HG03354 (cell line): ENCODE results near the gene HOPX.
"Not testable (repeated sequence)": the region's sequence is repeated elsewhere in the genome, so short reads cannot be mapped to it uniquely, and the experiment has no call there.

Source experiments
- ATAC-seq: cut with Tn5 transposase; IDR thresholded peaks from one replicate; pipeline ENCODE4 v1.9.1; 2021; ENCODE audit warnings: mild to moderate bottlenecking; ENCODE audit not compliant: unreplicated experiment, poor library complexity, severe bottlenecking

The HOPX gene

GRCh38 chr4:56681158-56681852 is at the start of gene HOPX:
HOPX (minus strand) TSS chr4:56681296; CDS start chr4:56657816, 23,480 bp downstream.
- peak; percentile 62 for ATAC-seq

- ATAC-seq = no peak
Observed at GRCh38 chr4:56730097-56730496, 49.0 kb upstream of the HOPX start.

GRCh38 chr4:56728512-56728911 is 47.4 kb upstream of the HOPX start:
- no peak for ATAC-seq

GRCh38 chr4:56727150-56727549 is 46.1 kb upstream of the HOPX start:
- ATAC-seq = no peak

- ATAC-seq = not testable (repeated sequence)
Observed at GRCh38 chr4:56726593-56726992, 45.5 kb upstream of the HOPX start.

- no peak for ATAC-seq
Observed at GRCh38 chr4:56723659-56724230, 42.6 kb upstream of the HOPX start.

- ATAC-seq = no peak
Observed at GRCh38 chr4:56723201-56723605, 42.1 kb upstream of the HOPX start.

GRCh38 chr4:56708146-56708545 is 27.1 kb upstream of the HOPX start:
- ATAC-seq = no peak

GRCh38 chr4:56705966-56706365 is 24.9 kb upstream of the HOPX start:
- no peak for ATAC-seq

GRCh38 chr4:56705334-56705733 is 24.2 kb upstream of the HOPX start:
- no peak for ATAC-seq

GRCh38 chr4:56704089-56704871 is 23.2 kb upstream of the HOPX start:
- ATAC-seq = no peak

- no peak for ATAC-seq
Observed at GRCh38 chr4:56703378-56703777, 22.3 kb upstream of the HOPX start.

- ATAC-seq = no peak
Observed at GRCh38 chr4:56701644-56702043, 20.5 kb upstream of the HOPX start.

GRCh38 chr4:56701161-56701480 is 20.0 kb upstream of the HOPX start:
- no peak for ATAC-seq

GRCh38 chr4:56699537-56700105 is 18.5 kb upstream of the HOPX start:
- no peak for ATAC-seq

- ATAC-seq = no peak
Observed at GRCh38 chr4:56698329-56698728, 17.2 kb upstream of the HOPX start.

GRCh38 chr4:56696056-56696455 is 15.0 kb upstream of the HOPX start:
- ATAC-seq = no peak

- not testable (repeated sequence) for ATAC-seq
Observed at GRCh38 chr4:56693476-56693875, 12.4 kb upstream of the HOPX start.

- ATAC-seq = no peak
Observed at GRCh38 chr4:56692576-56692975, 11.5 kb upstream of the HOPX start.

- no peak for ATAC-seq
Observed at GRCh38 chr4:56691425-56691824, 10.3 kb upstream of the HOPX start.

- ATAC-seq = no peak
Observed at GRCh38 chr4:56690393-56690792, 9.3 kb upstream of the HOPX start.
